HG02798 (cell line): ENCODE data around the gene MTCH2.
A peak's percentile ranks its signal among the peaks of the same experiment; 100 is the strongest.

Experiments
- ATAC-seq: cut with Tn5 transposase; IDR thresholded peaks from one replicate; pipeline ENCODE4 v1.9.1; 2021; ENCODE audit warnings: mild to moderate bottlenecking; ENCODE audit not compliant: unreplicated experiment, poor library complexity

The MTCH2 gene

DNA sequence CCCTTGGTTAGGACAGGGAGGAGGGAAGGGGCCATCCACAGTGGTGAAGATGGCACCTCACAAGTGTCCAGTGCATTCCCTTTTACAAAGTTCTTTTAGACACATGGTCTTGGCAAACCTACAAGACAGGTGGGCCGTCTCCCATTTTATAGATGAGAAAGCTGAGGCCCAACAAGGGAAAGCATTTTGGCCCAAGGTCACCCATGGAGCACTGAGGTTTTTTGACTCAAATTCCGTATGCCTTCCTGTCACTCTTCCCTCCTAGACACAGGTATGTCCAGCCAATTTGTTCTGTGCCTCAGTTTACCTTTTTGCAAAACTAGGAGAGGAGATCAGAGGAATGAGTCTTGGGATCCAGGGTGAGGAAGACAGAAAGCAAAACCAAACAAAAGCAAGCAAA is 49.4 kb downstream of the MTCH2 start:
- no peak for ATAC-seq

DNA sequence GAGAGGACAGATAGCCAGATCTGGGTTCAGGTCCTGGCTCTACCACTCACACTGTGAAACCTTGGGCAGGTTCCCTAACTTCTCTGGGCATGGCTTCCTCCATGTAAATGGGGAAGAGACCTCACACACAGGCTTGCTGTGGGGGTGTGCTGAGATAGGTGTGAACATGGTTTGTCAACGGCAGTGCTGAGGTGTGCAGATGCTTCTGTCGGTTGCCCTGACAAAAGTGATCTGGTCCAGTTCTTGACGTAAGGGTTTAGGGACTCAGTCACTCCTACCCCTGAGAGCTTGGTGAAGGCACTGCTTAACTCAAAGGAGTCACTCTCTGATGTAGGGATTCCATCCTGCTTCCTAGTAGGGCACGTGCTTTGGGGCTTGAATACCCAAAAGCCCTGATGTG is 50.1 kb downstream of the MTCH2 start:
- no peak for ATAC-seq

DNA sequence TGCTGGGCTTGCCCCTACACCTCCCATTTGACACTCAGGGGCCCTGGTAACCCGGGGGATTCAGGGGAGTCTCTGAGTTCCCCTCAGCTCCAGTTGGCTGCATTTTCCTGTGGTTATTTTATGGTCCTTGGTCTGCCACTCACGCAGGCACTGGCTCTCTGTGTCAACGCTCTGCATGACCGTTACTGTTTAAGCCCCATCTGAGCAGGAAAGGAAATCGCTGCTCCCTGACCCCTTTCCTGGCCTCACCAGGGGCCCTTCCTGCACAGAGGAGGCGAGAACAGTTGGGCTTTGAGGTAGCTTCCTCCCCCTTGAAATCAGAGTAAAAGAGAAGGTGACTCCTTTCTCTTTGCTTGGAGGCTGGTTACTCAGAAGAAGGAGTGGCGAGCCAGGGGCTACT is 50.6 kb downstream of the MTCH2 start:
- ATAC-seq = no peak

DNA sequence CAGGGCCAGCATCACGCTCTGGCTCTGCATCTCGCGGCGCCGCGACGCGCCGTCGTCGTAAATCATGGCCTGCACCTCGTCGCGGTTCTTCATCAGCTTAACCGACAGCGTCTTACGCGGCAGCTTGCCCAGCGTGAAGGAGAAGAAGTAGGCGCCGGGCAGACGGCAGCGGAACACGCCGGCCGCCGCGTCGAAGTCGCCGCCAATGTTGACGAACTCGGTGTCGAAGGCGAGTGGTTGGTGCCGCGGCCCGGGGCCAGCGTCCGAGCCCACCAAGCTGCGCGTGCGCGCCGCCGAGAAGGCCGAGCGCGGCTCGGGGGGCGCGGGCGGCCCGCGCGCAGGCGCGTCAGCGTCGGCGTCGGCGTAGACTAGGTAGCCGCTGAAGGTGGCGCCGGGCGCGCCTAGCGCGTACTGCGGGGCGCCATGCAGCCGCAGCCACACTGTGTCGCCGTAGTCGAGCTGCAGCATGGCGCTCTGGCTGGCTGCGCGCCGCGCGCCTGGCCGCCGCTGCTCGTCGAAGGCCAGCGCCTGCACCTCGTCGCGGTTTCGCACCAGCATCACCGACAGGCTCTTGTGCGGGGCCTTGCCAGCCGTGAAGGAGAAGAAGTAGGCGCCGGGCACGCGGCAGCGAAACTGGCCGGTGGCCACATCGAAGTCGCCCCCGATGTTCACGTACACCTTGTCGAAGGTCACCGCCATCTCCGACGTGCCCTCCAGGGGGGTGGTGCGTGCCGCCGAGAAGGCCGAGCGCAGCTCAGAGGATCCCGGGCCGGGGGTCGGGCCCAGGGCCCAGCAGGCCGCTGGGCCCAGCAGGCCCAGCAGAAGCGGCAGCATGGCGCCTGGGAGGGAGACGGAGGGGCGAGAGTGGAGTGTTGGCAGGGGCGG is 52.1 kb downstream of the MTCH2 start:
- no peak for ATAC-seq

DNA sequence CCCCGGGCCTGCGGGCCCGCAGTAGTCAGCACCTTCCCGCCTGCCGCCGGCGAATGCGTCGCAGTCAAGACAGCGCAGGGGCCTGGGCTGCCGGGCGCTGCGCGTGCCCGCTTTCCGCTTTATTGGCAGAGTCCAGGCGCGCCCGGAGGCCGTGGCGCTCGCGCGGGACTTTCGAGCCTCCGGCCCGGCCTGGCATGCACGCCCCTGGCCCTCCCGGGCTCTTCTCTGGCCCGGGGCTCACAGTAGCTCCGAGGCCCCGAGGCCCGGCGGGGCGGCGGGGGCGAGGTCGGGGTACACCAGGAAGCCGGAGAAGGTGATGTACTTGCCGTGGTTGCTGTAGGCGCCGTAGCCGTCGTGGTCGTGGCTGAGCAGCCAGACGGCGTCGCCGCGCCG is 52.8 kb downstream of the MTCH2 start:
- no peak for ATAC-seq

DNA sequence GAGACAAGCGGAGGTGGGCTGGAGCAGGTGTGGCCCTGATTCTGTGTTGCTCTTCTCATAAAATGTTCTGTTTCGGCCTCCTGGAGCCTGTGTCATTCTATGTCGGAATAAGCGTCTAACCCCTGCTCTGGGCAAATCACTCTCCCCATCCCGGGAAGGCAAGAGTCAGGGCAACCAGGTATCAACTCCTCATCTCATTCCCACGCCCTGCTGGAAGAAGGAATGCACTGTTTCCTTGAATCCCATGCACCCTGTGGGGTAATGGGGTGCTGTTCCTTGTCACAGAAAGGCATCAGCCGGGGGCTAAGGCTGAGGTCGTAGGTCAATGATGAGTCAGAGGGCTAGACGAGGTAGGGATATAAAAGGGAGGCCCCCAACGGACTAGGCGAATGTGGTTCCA is 53.2 kb downstream of the MTCH2 start:
- ATAC-seq = no peak

DNA sequence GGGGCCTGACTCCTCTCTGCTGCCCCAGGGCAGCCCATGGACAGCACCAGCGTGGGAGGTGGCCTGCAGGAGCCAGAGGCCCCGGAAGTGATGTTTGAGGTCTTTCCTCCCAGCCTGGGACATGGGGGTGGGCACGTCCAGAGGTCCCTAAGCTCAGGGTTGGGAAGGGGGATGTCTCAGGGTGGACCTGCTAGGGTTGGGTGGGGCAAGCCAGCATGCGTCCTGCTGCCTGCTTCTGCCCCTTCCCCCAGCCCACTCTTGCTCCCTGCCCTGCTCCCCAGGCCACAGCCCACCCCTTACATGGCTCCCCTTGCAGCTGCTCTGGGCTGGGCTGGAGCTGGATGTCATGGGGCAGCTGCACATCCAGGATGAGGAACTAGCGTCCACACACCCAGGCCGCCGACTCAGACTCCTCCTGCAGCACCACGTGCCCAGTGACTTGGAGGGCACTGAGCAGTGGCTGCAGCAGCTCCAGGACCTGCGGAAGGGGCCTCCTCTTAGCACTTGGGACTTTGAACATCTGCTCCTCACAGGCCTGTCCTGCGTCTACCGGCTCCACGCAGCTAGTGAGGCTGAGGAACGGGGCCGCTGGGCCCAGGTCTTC is 54.5 kb downstream of the MTCH2 start:
- ATAC-seq = no peak

DNA sequence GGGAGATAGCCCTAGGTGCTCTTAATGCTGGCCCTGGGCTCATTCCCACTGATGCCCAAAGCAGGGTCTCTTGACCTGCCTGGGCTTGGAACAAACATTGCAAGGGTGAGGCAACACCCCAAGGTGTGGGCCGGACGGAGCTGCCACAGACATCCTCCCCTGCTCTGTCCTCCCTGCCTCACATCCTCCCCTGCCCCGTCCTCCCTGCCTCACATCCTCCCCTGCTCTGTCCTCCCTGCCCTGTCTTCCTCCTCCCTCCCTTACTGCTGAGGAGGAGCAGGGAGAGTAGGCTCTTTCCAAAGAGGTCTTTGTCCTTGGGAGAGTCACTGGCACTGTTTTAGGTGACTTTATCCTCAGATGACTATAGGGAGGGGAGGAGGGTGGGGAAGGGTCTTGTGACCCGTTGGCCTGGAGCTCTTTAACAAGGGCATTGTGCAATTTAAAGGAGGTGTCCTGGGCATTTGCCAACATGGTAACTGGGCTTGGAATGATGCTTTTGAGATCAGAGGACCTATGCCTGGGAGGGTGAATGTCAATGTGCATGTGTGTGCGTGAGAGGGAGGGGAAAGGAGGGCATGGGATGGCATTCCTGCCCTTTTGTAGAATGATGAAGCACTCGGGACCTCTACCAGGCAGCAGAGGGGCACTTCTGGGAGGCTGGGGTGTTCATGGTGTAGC is 55.2 kb downstream of the MTCH2 start:
- ATAC-seq = no peak

DNA sequence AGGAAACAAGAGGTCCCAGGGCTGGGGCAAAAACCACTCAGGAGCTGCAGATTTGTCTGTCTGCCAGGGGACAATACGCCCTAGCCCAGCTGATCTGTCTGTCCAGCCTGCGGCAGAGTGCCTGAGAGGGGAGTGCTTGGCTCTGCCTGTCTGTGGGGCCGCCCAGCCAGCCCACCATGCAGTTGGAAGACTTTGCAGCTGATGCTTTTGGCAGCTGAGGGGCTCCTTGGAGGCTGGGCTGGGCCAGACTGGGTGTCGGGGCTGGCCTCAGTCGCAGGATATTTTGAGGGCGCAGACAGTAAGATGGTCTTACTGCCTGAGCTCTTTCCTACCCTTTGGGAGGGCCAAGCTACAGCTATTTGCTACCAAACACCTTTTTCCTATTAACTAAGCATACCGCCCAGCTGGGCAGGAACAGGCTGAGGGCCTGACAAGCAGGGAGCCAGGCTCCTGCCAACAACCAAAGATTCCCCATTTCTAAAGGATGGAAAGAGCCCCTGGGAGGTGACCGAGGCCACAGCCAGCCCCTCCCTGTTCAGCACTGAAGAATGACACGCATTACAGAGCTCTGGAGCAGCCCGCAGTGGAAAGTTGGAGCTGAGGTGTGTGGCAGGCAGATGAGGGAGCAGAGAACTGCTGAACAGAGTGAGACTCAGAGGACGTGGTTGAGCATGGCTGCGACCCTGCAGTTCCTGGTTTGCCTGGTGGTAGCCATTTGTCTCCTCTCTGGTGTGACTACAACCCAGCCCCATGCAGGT is 56.1 kb downstream of the MTCH2 start, which contains the start of gene FAM180B:
FAM180B (plus strand) TSS at position 581 of the 758 bp plus-strand sequence; CDS start at position 672, 91 bp downstream.
- no peak for ATAC-seq

DNA sequence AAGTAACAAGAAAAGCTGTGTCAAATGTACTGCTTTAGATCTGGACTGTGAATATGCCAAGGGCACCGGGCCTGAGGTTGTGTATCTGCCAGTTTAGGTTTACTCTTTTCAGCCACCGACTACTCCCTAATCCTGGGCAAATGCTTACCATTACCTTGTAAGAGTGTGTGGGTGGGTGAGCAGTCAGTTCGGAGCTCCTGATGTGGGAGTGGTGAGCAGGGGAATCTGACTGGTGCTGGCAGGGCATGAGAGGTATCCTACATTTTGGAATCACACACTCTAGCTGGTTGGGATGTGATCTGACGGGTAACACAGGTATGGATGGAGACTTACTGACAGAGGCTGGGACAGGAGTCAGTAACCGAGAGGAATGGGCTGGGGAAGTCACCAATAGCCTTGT is 58.5 kb downstream of the MTCH2 start:
- no peak for ATAC-seq

DNA sequence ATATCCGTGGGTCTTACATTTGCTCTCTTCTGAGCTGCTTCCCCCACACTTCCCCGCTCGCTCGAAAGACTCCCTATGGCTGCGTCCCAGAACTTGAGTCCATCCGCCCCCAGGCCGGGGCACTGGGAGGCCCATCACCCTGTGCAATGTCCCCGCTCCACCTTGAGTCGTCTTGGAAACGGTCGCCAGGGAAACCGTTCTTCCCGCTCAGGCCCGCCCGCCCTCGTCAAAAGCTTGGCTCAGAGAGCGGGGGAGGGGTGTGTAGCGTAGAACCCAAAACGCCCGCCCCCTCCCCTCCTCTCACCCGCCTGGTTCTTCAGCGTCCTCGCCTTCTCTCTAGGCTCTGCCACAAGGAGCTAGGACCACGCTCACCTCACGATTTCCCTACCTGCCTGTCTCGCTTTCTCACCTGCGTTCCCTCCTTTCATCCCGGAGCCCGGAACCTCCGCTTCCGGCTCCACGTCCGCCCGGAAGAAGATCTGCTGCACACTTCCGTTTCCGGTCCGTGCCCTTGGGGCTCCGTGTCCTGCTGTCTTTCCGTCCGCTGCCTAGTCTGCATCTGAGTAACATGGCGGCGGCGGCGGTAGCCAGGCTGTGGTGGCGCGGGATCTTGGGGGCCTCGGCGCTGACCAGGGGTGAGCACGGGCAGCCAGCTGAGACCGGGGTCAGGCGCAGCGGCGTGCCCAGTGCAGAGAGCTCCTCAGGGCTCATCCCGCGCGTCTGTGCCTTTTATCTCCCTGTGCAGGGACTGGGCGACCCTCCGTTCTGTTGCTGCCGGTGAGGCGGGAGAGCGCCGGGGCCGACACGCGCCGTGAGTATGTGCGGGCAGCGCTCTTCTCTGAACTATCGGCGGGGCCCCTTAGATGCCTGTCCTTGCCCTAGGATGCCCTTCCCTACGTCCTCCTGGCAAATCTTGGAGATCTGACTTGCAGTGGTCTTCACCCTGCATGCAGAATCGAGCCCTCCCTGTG is 63.5 kb downstream of the MTCH2 start, which contains the start of the genes KBTBD4 and NDUFS3:
KBTBD4 (minus strand) TSS at position 447 of the 971 bp plus-strand sequence; CDS start at position 428, 19 bp downstream.
NDUFS3 (plus strand) TSS at position 551 of the 971 bp plus-strand sequence; CDS start at position 569, 18 bp downstream.
- ATAC-seq = peak; percentile 93

DNA sequence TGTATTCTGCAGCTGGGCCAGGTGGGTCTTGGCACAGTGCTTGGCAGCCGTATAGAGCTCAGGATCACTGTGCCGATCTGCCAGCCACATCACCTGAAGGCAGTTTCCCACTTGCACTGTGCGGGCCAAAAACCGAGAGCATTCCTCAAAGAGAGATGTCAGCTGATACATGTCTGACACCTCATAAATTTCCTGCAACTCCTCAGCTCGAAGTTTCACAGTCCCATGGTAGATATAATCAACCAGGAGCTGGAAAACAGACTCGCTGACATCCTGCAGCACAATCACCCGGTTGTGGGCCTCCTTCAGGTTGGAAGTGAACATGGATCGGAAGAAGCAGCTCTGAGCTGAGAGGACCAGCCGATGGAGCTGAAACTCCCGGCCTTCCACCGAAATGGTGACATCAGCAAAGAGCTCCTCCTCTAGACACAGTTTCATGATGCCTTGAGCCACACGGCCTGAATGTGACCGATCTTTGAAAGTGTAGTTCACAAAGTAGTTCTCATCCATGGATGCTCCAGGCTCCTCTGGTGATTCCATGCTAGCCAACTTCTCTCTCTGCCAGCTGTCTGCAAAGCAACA is 64.8 kb downstream of the MTCH2 start:
- ATAC-seq = no peak

DNA sequence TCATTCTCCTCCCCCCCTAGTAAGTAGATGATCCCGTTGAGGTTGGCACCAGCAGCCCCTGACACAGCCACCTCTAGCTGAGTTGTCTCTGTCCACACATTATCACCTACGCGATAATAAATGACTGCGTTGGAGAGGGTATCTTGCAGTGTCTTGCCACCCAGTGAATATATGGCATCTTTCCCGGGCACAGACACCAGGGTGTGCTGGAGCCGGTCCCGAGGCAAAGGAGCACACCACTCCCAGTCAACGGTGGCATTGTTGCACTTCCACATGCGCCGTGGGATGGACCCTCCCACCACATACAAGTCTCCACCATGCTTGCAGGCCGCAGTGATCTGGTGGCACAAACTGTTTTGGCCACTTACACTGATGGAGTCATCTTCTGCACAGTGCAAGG is 69.0 kb downstream of the MTCH2 start:
- no peak for ATAC-seq

DNA sequence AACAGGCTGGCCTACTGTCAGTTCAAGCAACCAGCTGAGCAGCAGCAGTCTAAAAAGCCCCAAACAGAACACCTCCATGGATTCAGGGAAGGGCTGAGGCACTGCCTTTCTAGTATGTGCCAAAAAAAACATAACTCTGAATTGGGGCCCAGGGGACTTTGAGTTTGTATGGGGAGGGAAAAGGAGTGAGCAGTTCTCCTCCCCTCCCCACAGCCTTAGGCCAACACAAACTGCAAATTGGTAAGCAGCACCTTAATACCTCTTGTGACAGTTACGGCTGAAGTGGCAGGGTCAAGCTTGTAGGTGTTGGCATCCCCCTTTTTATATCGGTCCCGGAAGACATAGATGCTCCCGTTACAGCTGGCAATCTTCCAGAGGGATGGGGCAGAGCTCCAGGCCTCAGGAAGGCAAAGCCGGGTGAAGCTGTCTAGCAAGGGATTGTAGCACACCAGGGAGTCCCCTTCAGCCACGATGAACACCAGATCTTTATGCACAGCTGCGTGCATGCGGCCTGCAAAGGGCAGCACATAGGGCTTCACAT is 69.6 kb downstream of the MTCH2 start:
- no peak for ATAC-seq

DNA sequence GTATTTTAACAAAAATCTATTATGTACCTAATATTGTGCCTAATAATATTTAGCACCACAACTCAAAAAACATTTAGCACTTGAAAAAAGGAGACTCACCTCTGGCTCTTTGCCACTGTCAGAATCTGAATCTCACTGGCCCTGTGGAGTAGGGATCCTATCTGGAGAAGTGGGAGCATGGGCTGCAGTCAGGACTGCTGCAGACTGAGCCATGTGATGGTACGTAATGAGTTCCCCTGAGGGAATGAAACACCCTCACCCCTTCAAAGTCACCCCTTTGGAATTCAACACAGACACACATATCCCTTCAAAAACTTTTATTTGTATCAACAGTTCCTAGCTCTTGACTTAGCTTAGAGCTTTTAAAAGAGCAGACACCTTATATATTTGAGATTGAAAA is 70.5 kb downstream of the MTCH2 start:
- no peak for ATAC-seq

DNA sequence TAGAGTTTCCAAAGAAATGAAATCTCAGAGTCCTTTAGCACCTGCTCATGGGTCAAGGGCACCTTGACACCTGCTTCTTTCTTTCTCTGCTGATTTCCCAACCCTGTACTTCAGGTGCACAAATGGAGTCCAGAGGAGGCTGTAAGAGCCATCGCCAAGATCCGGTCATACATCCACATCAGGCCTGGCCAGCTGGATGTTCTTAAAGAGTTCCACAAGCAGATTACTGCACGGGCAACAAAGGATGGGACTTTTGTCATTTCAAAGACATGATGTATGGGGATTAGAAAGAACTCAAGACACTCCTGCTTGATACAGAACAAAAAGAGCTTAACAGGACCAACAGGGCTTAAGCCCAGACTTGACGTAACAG is 71.0 kb downstream of the MTCH2 start:
- ATAC-seq = no peak

DNA sequence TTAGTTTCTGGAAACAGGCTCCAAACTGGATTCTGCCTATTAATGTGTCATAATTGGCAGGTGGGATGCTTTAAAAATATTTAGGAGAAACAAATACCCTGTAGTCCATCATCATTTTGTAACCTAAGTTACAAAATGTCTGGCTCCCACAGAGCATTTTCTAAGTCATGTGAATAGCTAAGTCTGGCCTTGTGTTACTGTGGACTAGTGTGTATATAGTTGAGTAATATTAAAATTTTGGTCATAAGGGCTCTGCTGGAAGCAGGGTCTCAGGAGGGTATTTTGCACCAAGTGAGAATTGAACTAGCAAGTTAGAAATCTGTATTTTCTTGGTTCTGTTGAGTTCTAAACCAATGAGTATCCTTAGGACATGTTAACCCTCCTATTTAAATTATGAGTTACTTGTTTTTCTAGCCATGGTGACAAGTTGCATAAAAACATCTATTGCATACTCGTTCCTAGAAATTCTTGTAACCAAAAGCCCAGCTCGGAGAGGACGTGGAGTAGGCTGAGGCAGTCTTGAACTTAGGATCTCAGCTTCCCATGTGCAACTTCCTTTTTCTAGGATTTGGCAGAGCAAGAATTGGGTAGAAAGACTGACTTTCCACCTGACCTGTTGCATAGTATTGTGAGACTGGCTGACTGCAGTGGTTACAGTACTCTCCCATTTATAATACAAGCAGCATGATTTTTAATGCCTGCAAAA is 71.6 kb downstream of the MTCH2 start:
- no peak for ATAC-seq

DNA sequence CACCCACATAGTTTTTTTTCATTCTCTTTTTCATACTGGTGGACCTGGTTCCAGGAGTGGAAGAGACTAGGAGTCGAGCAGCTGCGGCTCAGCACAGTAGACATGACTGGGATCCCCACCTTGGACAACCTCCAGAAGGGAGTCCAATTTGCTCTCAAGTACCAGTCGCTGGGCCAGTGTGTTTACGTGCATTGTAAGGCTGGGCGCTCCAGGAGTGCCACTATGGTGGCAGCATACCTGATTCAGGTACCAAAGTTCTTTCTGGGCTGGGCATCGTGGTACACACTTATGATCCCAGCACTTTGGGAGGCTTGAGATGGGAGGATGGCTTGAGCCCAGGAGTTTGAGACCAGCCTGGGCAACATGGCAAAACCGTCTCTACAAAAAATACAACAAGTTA is 72.7 kb downstream of the MTCH2 start:
- ATAC-seq = no peak
